ENCODE measurements around the gene ARL13B. TPM values are rescaled to one million over a fixed set of nuclear protein-coding genes. Genes with fewer than 3 reads are reported as not detected.

Gene ARL13B
- total and polyA plus RNA-seq, 2 donors (not counting 3 experiments of a cell fraction or from before 2014, with no cell fraction given): 3.8 to 8.6 TPM

- no peaks in the 10 kb centered on the region for H3K9me3 ChIP-seq (replicated peaks; ENCODE audit: control insufficient read depth, insufficient read depth, low read length)
- no peak overlapping the region for H3K27ac ChIP-seq (ENCODE audit: insufficient read depth, low read depth, low read length)
- BruUV-seq (replicated peaks): no TSS peak
- no peaks in the 10 kb centered on the region for H3K4me1 ChIP-seq (ENCODE audit: control insufficient read depth, extremely low read depth, insufficient read depth, low read length)
- CTCF ChIA-PET: interaction anchor here (0.8 to 2.2 kb wide), 3 partner anchors 10 to 22 kb away, joined by 3 to 8 read pairs (median 4); no protein-coding TSS in a partner anchor
- no peaks in the 10 kb centered on the region for H3K27me3 ChIP-seq (ENCODE audit: control insufficient read depth in 2 of 2, insufficient read depth in 2 of 2, low read length in 2 of 2)
- H3K36me3 ChIP-seq (ENCODE audit: control insufficient read depth in 2 of 2, extremely low read depth in 1 of 2, insufficient read depth in 2 of 2, low read length in 2 of 2): no peaks in the 10 kb centered on the region
- H3K4me2 ChIP-seq (ENCODE audit: insufficient read depth, low read length): no peak overlapping the region
- DNase-seq (ENCODE audit: low read depth, low spot score) (no peak), FAIRE-seq (no peak)
- intact Hi-C loops (cut with micrococcal nuclease): no loop called here
- no peaks in the 10 kb centered on the region for H4K20me1 ChIP-seq (replicated peaks; ENCODE audit: control insufficient read depth, extremely low read depth, insufficient read depth, low read length)
- H2AFZ ChIP-seq (ENCODE audit: low read depth, low read length): no peak overlapping the region
- H3K79me2 ChIP-seq (ENCODE audit: control insufficient read depth, insufficient read depth, low read length): no peaks in the 10 kb centered on the region
- H3K9ac ChIP-seq (replicated peaks; ENCODE audit: extremely low read depth, insufficient read depth, low read length): no peak overlapping the region
- dilution Hi-C loops (cut with MboI; ENCODE audit: extremely low pct_ligation_motif_present, low sequenced_read_pairs): no loop called here
- no peaks in the 10 kb centered on the region for H3K9me1 ChIP-seq (replicated peaks; ENCODE audit: control insufficient read depth, extremely low read depth, insufficient read depth, low read length)
- POLR2A ChIA-PET: no interaction called here
- TF ChIP-seq EZH2 (IDR thresholded peaks at IDR 0.05; ENCODE audit: borderline replicate concordance, low read depth, low read length, severe bottlenecking): no peak
- TF ChIP-seq MAX (IDR thresholded peaks at IDR 0.05; ENCODE audit: insufficient read depth, insufficient read length): no peak
- no peak for TF ChIP-seq MYC (IDR thresholded peaks at IDR 0.05; ENCODE audit: low read depth, low read length)
- H3K4me3 ChIP-seq (replicated peaks in 1 of 3; ENCODE audit: insufficient read depth in 1 of 3, low read depth in 1 of 3, low read length in 3 of 3): no peak overlapping the region
Measured at GRCh38 chr3:94024385-94024784, 44.4 kb downstream of the ARL13B start.

- Histone ChIP-seq H3K36me3 (ENCODE audit: control insufficient read depth in 2 of 2, extremely low read depth in 1 of 2, insufficient read depth in 2 of 2, low read length in 2 of 2) (no peaks in the 10 kb centered on the region), H2AFZ (ENCODE audit: low read depth, low read length) (no peak overlapping the region), H3K27me3 (ENCODE audit: control insufficient read depth in 2 of 2, insufficient read depth in 2 of 2, low read length in 2 of 2) (no peaks in the 10 kb centered on the region), H3K9me1 (replicated peaks; ENCODE audit: control insufficient read depth, extremely low read depth, insufficient read depth, low read length) (no peaks in the 10 kb centered on the region), H3K27ac (ENCODE audit: insufficient read depth, low read depth, low read length) (no peak overlapping the region), H3K4me3 (replicated peaks in 1 of 3; ENCODE audit: insufficient read depth in 1 of 3, low read depth in 1 of 3, low read length in 3 of 3) (no peak overlapping the region), H3K9me3 (replicated peaks; ENCODE audit: control insufficient read depth, insufficient read depth, low read length) (no peaks in the 10 kb centered on the region), H3K9ac (replicated peaks; ENCODE audit: extremely low read depth, insufficient read depth, low read length) (no peak overlapping the region), H4K20me1 (replicated peaks; ENCODE audit: control insufficient read depth, extremely low read depth, insufficient read depth, low read length) (no peaks in the 10 kb centered on the region), H3K79me2 (ENCODE audit: control insufficient read depth, insufficient read depth, low read length) (no peaks in the 10 kb centered on the region), H3K4me1 (ENCODE audit: control insufficient read depth, extremely low read depth, insufficient read depth, low read length) (no peaks in the 10 kb centered on the region), H3K4me2 (ENCODE audit: insufficient read depth, low read length) (no peak overlapping the region)
- DNase-seq (ENCODE audit: low read depth, low spot score) (no peak), FAIRE-seq (no peak)
- ChIA-PET POLR2A (no interaction called here), CTCF (interaction anchor here (2.0 to 3.2 kb wide), 2 partner anchors 22 to 43 kb away, joined by 6 to 9 read pairs; no protein-coding TSS in a partner anchor)
- TF ChIP-seq MYC (IDR thresholded peaks at IDR 0.05; ENCODE audit: low read depth, low read length) (no peak), POLR2AphosphoS5 (IDR thresholded peaks at IDR 0.05; ENCODE audit: insufficient read depth, low read depth, low read length) (no peak), CTCF (IDR thresholded peaks at IDR 0.05; ENCODE audit: extremely low read depth in 1 of 2, insufficient read depth in 1 of 2, low read depth in 1 of 2, low read length in 2 of 2) (no peak), JUN (IDR thresholded peaks at IDR 0.05; ENCODE audit: borderline replicate concordance, insufficient read depth, insufficient read length, low read depth) (no peak), MAX (IDR thresholded peaks at IDR 0.05; ENCODE audit: insufficient read depth, insufficient read length) (no peak), FOS (IDR thresholded peaks at IDR 0.05; ENCODE audit: borderline replicate concordance, insufficient read depth, low read length) (no peak), EZH2 (IDR thresholded peaks at IDR 0.05; ENCODE audit: borderline replicate concordance, low read depth, low read length, severe bottlenecking) (no peak), GATA2 (IDR thresholded peaks at IDR 0.05; ENCODE audit: insufficient read depth, insufficient read length, low read depth, low read length) (no peak)
- no TSS peak for BruUV-seq (replicated peaks)
- dilution Hi-C loops (cut with MboI; ENCODE audit: extremely low pct_ligation_motif_present, low sequenced_read_pairs): no loop called here
- intact Hi-C loops (cut with micrococcal nuclease): no loop called here
Measured at GRCh38 chr3:94026623-94027022, 46.7 kb downstream of the ARL13B start.
